CD14-positive monocyte (primary cell): ENCODE measurements around the gene EDIL3. TPM values are rescaled to one million over a fixed set of nuclear protein-coding genes. Genes with fewer than 3 reads are reported as not detected.

Experiments used
- DNase-seq, 3 donors: peaks; one replicate each; pipeline ENCODE4 v3.0.0-alpha.2; 2011 to 2022
- H2AFZ ChIP-seq: 2 replicates; pipeline ENCODE4 v1.6.0; 2012; ENCODE audit warnings: mild to moderate bottlenecking, low read depth, low read length, inconsistent platforms; ENCODE audit not compliant: insufficient read depth, poor library complexity, severe bottlenecking
- H3K27ac ChIP-seq, 2 donors: 1 replicate in 1 of 2; 2 replicates in 1 of 2; pipeline ENCODE4 v1.5.1; 2012 to 2013; ENCODE audit warnings: low read length in 2 of 2, control low read depth in 1 of 2, inconsistent platforms in 1 of 2, low read depth in 1 of 2, mild to moderate bottlenecking in 1 of 2
- H3K27me3 ChIP-seq, 2 donors: one replicate each; pipeline versions ENCODE4 v1.6.0 to v1.6.1; 2011 to 2013; ENCODE audit warnings: low read length in 2 of 2; ENCODE audit not compliant: control insufficient read depth in 2 of 2, insufficient read depth in 2 of 2
- H3K36me3 ChIP-seq, 2 donors: replicated peaks in 1 of 2; 1 replicate in 1 of 2; 2 replicates in 1 of 2; pipeline versions ENCODE4 v1.5.1 to v1.6.1; 2012 to 2013; ENCODE audit warnings: low read length in 2 of 2, control low read depth in 1 of 2, inconsistent platforms in 1 of 2, mild to moderate bottlenecking in 1 of 2; ENCODE audit not compliant: insufficient read depth in 2 of 2, control insufficient read depth in 1 of 2
- H3K4me1 ChIP-seq, 2 donors: 1 replicate in 1 of 2; 2 replicates in 1 of 2; pipeline versions ENCODE4 v1.5.1 to v1.6.1; 2012 to 2013; ENCODE audit warnings: low read length in 2 of 2, control low read depth in 1 of 2, inconsistent platforms in 1 of 2, mild to moderate bottlenecking in 1 of 2, moderate library complexity in 1 of 2; ENCODE audit not compliant: insufficient read depth in 2 of 2, control insufficient read depth in 1 of 2
- H3K4me2 ChIP-seq: replicated peaks from 2 replicates; pipeline ENCODE3; 2012; ENCODE audit warnings: low read length, moderate library complexity, mild to moderate bottlenecking; ENCODE audit not compliant: poor library complexity, severe bottlenecking; ENCODE audit errors: extremely low read depth
- H3K4me3 ChIP-seq, 3 experiments: fragments of 200-600 bp in 1 of 3; sonication (generic) in 1 of 3; replicated peaks in 1 of 3; 1 replicate in 2 of 3; 2 replicates in 1 of 3; pipeline ENCODE4 v1.5.1; 2011 to 2013; ENCODE audit warnings: low read length in 3 of 3, mild to moderate bottlenecking in 3 of 3, control low read depth in 2 of 3, low read depth in 2 of 3, inconsistent platforms in 1 of 3, moderate library complexity in 1 of 3
- H3K79me2 ChIP-seq: 2 replicates; pipeline ENCODE4 v1.6.0; 2012; ENCODE audit warnings: mild to moderate bottlenecking, control low read depth, inconsistent platforms, low read length, moderate library complexity; ENCODE audit not compliant: insufficient read depth
- H3K9ac ChIP-seq: 2 replicates; pipeline ENCODE4 v1.6.0; 2017; ENCODE audit warnings: low read length, mild to moderate bottlenecking; ENCODE audit not compliant: insufficient read depth, poor library complexity, severe bottlenecking
- H3K9me3 ChIP-seq, 2 donors: replicated peaks in 1 of 2; 1 replicate in 1 of 2; 2 replicates in 1 of 2; pipeline versions ENCODE4 v1.5.1 to v1.6.1; 2012 to 2013; ENCODE audit warnings: low read length in 2 of 2, control low read depth in 1 of 2; ENCODE audit not compliant: control insufficient read depth in 1 of 2, insufficient read depth in 1 of 2
- H4K20me1 ChIP-seq: 2 replicates; pipeline ENCODE4 v1.6.0; 2012; ENCODE audit warnings: mild to moderate bottlenecking, low read length, control low read depth, moderate library complexity; ENCODE audit not compliant: insufficient read depth
- H3K27ac Mint-ChIP-seq, 7 donors: one replicate each; pipeline ENCODE4 v1.8.0; 2020; ENCODE audit warnings: mild to moderate bottlenecking in 7 of 7, mixed read lengths in 7 of 7, moderate library complexity in 6 of 7, inconsistent platforms in 2 of 7
- H3K27me3 Mint-ChIP-seq, 3 donors: one replicate each; pipeline ENCODE4 v1.8.0; 2021 to 2022; ENCODE audit warnings: low read depth in 3 of 3, mild to moderate bottlenecking in 3 of 3, mixed read lengths in 3 of 3, moderate library complexity in 3 of 3, inconsistent platforms in 1 of 3
- H3K36me3 Mint-ChIP-seq, 2 donors: one replicate each; pipeline ENCODE4 v1.8.0; 2020; ENCODE audit warnings: mixed read lengths in 2 of 2, inconsistent platforms in 1 of 2, mild to moderate bottlenecking in 1 of 2
- H3K4me1 Mint-ChIP-seq: one replicate; pipeline ENCODE4 v1.8.0; 2020; ENCODE audit warnings: mild to moderate bottlenecking, mixed read lengths
- H3K4me3 Mint-ChIP-seq, 2 donors: one replicate each; pipeline ENCODE4 v1.8.0; 2020; ENCODE audit warnings: mild to moderate bottlenecking in 2 of 2, mixed read lengths in 2 of 2, moderate library complexity in 1 of 2
- H3K9me3 Mint-ChIP-seq, 7 donors: one replicate each; pipeline ENCODE4 v1.8.0; 2020 to 2022; ENCODE audit warnings: mixed read lengths in 7 of 7, mild to moderate bottlenecking in 6 of 7, moderate library complexity in 6 of 7, inconsistent platforms in 2 of 7
- WGBS: methylation state at CpG from one replicate; pipeline ENCODE4 v1.1.5; 2013; ENCODE audit warnings: missing lambda C conversion rate; ENCODE audit not compliant: insufficient coverage; 5-methylcytosine and 5-hydroxymethylcytosine counted together
- intact Hi-C, 2 donors: fragments of 100-400 bp; cut with micrococcal nuclease; formaldehyde crosslinking; loops; one replicate each; pipeline versions ENCODE4 v1.15.0 to v1.15.1; 2023
- polyA plus RNA-seq, 3 donors: library from polyadenylated mRNA; depleted of rRNA in 1 of 3; unstranded in 2 of 3; stranded (reverse) in 1 of 3; fragments of 300-500 nt in 2 of 3; fragments of >200 nt in 1 of 3; fragmentation: Illumina TruSeq in 2 of 3; gene quantifications; 1 replicate in 2 of 3; 2 replicates in 1 of 3; pipeline ENCODE4 v1.2.3, GENCODE V29; 2012 to 2021
- TF ChIP-seq, protein P1 (sequence below): fragments of 200-600 bp; IDR thresholded peaks from one replicate; pipeline ENCODE4 v1.8.0; 2022; ENCODE audit warnings: antibody characterized with exemption, mild to moderate bottlenecking

The EDIL3 gene
- polyA plus RNA-seq, 3 donors, result 0.09 TPM; not detected in 2

DNA sequence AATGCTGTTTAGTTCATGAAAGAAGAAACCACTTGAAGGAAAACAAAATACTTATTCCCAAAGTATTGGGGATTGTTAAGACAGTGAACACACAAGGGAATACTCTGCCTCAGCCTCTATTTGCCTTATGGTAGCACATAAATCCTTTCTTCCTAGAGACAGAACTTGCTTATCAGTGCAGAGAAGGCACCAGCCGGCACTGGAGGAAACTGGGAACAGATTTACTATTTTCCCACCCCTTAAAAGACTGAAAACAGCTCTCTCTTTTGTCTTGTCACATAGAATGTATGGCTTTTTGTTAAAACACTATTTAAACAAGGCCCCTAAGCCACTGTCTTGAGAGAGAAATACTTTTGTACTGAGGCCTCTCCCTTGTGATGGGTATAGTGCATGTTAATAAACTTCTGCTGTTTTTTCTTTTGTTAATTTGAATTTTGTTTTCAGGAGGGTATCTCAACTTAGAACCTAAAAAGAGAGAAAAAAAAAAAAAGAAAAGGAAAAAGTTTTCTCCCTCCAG, 40.7 kb upstream of the EDIL3 start:
- no peak overlapping the region for H3K4me2 ChIP-seq
- no peak overlapping the region for H3K9ac ChIP-seq
- H3K27me3 ChIP-seq, result no peaks in the 10 kb centered on the region
- Mint-ChIP-seq H3K4me3 (no peak overlapping the region), H3K36me3 (no peaks in the 10 kb centered on the region), H3K4me1 (no peaks in the 10 kb centered on the region), H3K27me3 (no peaks in the 10 kb centered on the region), H3K9me3 (peaks cover 0 to 5% (median 0%) of the 10 kb centered on the region in 7 donors), H3K27ac (no peak overlapping the region)
- peaks cover 0 to 3% of the 10 kb centered on the region in 2 donors for H3K9me3 ChIP-seq
- H2AFZ ChIP-seq, result no peak overlapping the region
- DNase-seq, result no peak
- no peaks in the 10 kb centered on the region for H3K4me1 ChIP-seq
- no CpG with 5 or more reads among the region's 1 CpG for WGBS
- no peaks in the 10 kb centered on the region for H3K36me3 ChIP-seq
- no peak overlapping the region for H3K27ac ChIP-seq
- TF ChIP-seq, protein P1, sequence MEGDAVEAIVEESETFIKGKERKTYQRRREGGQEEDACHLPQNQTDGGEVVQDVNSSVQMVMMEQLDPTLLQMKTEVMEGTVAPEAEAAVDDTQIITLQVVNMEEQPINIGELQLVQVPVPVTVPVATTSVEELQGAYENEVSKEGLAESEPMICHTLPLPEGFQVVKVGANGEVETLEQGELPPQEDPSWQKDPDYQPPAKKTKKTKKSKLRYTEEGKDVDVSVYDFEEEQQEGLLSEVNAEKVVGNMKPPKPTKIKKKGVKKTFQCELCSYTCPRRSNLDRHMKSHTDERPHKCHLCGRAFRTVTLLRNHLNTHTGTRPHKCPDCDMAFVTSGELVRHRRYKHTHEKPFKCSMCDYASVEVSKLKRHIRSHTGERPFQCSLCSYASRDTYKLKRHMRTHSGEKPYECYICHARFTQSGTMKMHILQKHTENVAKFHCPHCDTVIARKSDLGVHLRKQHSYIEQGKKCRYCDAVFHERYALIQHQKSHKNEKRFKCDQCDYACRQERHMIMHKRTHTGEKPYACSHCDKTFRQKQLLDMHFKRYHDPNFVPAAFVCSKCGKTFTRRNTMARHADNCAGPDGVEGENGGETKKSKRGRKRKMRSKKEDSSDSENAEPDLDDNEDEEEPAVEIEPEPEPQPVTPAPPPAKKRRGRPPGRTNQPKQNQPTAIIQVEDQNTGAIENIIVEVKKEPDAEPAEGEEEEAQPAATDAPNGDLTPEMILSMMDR, result no peak
- intact Hi-C loops, result no loop called here
- no peaks in the 10 kb centered on the region for H3K79me2 ChIP-seq
- H3K4me3 ChIP-seq, result no peak overlapping the region
- no peaks in the 10 kb centered on the region for H4K20me1 ChIP-seq

DNA sequence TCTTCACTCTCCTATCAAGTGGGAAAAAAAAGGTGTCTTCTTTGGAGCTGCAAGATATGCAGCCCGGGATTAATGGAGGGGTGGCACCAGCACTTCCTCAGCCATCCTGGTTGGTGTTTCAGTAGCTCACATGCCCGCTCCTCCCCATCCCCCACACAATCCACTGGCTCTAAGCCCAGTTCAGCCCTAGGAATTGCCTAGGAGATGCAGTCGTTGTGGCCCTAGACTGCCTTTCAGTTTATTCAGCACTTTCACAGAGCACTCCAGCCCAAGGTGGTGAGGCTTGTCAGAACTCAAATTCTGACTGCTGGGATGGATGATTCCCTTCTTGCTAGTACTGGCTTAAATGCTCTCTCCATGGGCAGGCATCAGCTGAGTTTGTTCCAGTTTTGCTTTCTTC, 35.1 kb upstream of the EDIL3 start:
- WGBS, result 90% methylated on average over 1 of the region's 3 CpGs
- intact Hi-C loops, result no loop called here

More for the DNA sequence above, 35.1 kb upstream of the EDIL3 start:
- no peaks in the 10 kb centered on the region for H3K79me2 ChIP-seq
- H3K4me2 ChIP-seq, result no peak overlapping the region
- no peaks in the 10 kb centered on the region for H3K4me1 ChIP-seq
- H3K9ac ChIP-seq, result no peak overlapping the region
- no peak overlapping the region for H3K4me3 ChIP-seq
- H3K36me3 Mint-ChIP-seq, result no peaks in the 10 kb centered on the region
- H3K4me1 Mint-ChIP-seq, result no peaks in the 10 kb centered on the region
- no peak overlapping the region for H3K4me3 Mint-ChIP-seq
- peaks cover 0 to 12% (median 2%) of the 10 kb centered on the region in 7 donors for H3K9me3 Mint-ChIP-seq
- H2AFZ ChIP-seq, result no peak overlapping the region
- peaks cover 0 to 8% of the 10 kb centered on the region in 2 donors for H3K9me3 ChIP-seq
- H3K27me3 Mint-ChIP-seq, result no peaks in the 10 kb centered on the region
- DNase-seq, result no peak
- H3K27me3 ChIP-seq, result no peaks in the 10 kb centered on the region
- H3K36me3 ChIP-seq, result no peaks in the 10 kb centered on the region
- no peak overlapping the region for H3K27ac ChIP-seq
- TF ChIP-seq, protein P1, result no peak
- no peaks in the 10 kb centered on the region for H4K20me1 ChIP-seq
- no peak overlapping the region for H3K27ac Mint-ChIP-seq
